ENCODE results near the gene NOTCH2NLA. TPM values are rescaled to one million over a fixed set of nuclear protein-coding genes. Genes with fewer than 3 reads are reported as not detected.
A peak's percentile ranks its signal among the peaks of the same experiment; 100 is the strongest.
"Not testable (repeated sequence)": the region's sequence is repeated elsewhere in the genome, so short reads cannot be mapped to it uniquely, and the experiment has no call there.

The NOTCH2NLA gene
- total and polyA plus RNA-seq, 2 experiments from 2014 or later = 20.5 to 28.7 TPM

DNA sequence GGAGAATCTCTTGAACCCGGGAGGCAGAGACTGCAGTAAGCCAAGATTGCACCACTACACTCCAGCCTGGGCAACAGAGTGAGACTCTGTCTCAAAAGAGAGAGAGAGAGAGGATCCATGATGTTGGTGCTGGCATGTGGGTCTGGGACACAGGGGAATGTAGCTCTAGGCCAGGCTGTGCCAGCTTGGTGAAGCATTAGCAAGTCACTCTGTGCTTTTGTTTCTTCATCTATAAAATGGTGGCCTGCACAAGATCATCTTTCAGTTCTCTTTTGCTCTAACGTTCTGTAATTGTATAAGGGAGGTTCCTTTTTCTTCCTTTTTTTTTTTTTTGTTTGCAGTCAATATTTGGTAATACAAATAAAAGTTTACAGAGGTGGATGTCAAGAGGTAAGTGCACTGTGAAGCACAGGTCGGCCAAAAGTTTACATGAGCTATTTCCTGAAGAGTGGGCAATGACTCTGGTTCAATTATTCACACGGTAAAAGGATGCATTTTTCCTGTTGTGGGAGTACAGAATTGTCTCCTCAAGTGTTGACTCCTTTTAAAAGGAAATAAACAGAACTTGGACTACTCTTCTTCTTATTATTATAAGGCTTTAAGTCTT is 24.5 kb upstream of the NOTCH2NLA start:
- H3K36me3 ChIP-seq; H3K4me1 ChIP-seq (ENCODE audit: low read depth); H3K27me3 ChIP-seq; H3K4me3 ChIP-seq; H3K27ac ChIP-seq; DNase-seq (ENCODE audit: low read depth in 1 of 2, low spot score in 1 of 2); H3K9me3 ChIP-seq (ENCODE audit: low read depth): not testable (repeated sequence)

DNA sequence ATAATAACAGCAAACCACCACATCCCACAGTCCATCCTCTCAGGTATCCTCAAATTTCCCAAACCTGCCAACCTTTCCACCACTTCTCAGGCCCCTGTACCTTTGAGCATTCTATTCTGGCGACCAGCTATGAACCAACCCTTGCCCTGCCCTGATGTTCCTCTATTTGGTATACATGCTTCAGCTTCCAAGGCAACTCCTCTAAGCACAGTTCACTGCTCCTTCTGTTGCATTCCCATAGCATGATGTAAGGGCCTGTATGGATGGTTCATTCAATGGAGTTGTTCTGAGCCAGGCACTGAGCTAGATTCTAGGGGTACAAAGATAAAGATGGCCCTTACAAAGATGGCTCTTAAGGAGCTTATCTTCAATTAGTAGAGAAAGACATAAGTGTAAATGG is 22.7 kb upstream of the NOTCH2NLA start:
- H3K9me3 ChIP-seq (ENCODE audit: low read depth); H3K36me3 ChIP-seq; H3K4me1 ChIP-seq (ENCODE audit: low read depth); H3K27ac ChIP-seq; H3K27me3 ChIP-seq; DNase-seq (ENCODE audit: low read depth in 1 of 2, low spot score in 1 of 2); H3K4me3 ChIP-seq: not testable (repeated sequence)

DNA sequence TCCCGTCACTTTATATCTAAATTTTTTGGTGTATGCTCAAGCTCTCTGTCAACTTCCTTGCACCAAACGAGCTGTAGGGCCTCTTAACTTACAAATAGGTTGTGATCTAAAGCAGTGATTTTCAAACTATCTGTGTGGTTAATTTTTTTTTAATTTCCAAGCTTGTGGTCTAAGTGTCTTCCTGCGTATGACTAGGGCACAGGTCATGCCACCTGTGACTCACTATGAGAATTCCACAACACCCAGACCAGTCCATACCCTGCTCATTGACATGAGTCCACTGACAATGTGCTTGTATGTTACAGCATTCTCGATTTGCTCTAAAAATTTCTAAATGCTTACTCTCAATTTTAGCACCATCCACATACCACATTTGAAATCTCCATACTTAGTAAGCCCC is 19.8 kb upstream of the NOTCH2NLA start:
- not testable (repeated sequence) for H3K4me3 ChIP-seq; H3K9me3 ChIP-seq (ENCODE audit: low read depth); H3K36me3 ChIP-seq; DNase-seq (ENCODE audit: low read depth in 1 of 2, low spot score in 1 of 2); H3K27me3 ChIP-seq; H3K4me1 ChIP-seq (ENCODE audit: low read depth); H3K27ac ChIP-seq

DNA sequence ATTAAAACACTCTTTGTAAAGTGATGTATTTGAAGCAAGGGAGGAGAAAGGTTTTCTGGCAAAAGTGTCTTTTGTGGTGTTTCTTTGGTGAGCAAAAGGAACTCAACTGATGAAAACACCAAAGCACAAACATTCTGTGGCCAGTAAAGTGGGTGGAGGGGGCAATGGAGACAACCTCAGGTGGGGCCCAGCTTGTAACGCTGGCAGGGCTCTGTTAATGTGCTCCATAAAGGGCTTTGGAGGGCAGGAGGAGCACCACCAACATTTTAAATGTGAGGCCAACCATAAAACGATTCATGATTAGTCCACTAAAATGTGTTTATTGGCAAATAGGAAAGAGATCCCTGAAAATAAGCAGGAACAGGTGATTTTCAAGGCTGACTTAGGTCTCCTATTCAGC is 7.8 kb upstream of the NOTCH2NLA start:
- H3K4me1 ChIP-seq (ENCODE audit: low read depth); H3K27ac ChIP-seq; DNase-seq (ENCODE audit: low read depth in 1 of 2, low spot score in 1 of 2); H3K9me3 ChIP-seq (ENCODE audit: low read depth); H3K36me3 ChIP-seq; H3K27me3 ChIP-seq; H3K4me3 ChIP-seq: not testable (repeated sequence)

DNA sequence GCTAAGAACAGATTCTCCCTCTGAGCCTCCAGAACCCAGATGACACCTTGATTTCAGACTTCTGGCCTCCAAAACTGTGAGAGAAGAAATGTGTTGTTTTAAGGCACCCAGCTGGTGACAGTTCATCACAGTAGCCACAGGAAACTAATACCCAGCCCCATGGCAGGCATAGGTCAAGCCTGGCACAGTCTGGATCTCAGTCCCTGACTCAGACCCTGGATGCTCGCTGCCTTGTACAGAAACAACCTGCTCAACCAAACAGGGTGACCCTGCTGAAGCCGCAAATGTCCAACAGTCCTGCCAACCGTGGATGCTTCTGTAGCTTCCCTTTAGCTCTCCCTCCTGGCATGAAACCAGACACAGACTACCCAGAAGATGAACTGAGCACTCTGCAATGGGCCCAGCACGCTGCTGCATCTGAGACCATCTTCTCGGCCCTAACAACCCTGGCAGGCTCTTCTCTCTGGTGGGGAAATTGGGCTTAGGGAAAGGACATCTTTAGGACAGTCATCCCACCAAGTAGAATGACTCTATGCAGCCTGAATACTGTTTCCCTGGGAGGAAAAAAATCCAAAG is 7.3 kb upstream of the NOTCH2NLA start:
- not testable (repeated sequence) for H3K4me1 ChIP-seq (ENCODE audit: low read depth); H3K36me3 ChIP-seq; H3K9me3 ChIP-seq (ENCODE audit: low read depth); H3K27ac ChIP-seq; H3K4me3 ChIP-seq; H3K27me3 ChIP-seq; DNase-seq (ENCODE audit: low read depth in 1 of 2, low spot score in 1 of 2)

DNA sequence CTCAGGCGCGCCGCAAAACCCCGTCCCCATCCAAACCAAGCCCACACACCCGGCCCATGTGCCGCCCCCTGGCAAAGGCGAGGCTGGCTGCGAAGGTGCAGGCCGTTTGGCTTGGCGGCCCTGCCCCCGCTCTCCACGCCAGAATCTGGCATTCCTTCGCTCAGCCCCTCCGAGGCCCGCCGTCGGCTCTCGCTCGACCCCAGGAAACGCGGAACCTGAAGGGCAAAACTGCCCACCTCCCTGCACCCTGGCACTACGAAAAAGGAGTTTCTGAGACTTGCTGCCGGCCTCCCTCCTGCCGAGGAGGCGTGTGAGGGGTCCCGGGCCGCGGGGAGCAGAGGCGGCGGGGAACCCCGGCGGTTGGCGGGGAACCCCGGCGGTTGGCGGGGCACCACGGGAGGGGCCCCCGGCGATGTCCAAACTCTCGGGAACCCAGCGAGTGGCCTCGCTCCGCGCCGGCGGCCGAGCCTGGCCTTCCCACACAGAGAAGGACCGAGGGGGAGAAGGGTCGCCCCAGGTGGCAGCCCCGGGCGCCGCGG is 608 bp downstream of the NOTCH2NLA start:
- DNase-seq (ENCODE audit: low read depth in 1 of 2, low spot score in 1 of 2); H3K4me1 ChIP-seq (ENCODE audit: low read depth); H3K27me3 ChIP-seq; H3K9me3 ChIP-seq (ENCODE audit: low read depth); H3K36me3 ChIP-seq: not testable (repeated sequence)
- peak overlapping the region; percentile 46 for H3K4me3 ChIP-seq
- peak overlapping the region; percentile 72 for H3K27ac ChIP-seq

DNA sequence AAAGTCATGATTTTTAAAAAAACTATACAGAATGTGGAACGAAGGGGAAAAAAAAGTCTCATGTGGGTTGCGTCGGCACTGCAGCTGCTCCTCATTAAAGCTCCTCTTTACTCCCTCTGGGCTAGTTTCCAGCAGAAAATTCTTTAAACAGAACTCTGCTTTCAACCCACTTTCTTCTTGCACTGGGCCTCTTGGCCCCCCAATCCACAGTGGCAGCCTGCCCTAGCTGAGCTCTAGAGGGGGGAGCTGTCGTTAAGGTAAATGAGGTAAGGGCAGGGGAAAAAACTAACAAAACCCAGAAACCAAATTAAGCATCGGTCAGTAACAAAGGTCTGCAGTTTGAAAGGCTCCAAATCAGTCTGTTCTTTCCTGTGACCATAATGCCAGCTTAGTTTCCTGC is 54.3 kb downstream of the NOTCH2NLA start:
- not testable (repeated sequence) for DNase-seq (ENCODE audit: low read depth in 1 of 2, low spot score in 1 of 2); H3K36me3 ChIP-seq; H3K27ac ChIP-seq

DNA sequence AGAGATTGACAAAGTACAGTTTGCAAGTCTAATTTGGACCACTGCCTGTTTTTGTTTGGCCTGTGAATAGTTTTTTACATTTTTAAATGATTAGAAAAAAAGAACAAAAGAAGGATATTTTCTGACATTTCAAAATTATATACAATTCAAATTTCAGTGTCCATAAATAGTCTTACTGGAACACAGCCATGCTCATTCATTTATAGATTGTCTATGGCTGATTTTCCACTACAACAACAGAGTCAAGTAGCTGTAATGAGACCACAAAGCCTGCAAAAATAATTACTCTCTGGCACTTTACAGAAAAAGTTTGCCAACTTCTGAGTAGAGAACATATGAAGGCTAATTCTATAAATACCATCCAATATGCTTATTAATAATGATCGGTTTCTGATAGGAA is 61.1 kb downstream of the NOTCH2NLA start:
- H3K36me3 ChIP-seq; DNase-seq (ENCODE audit: low read depth in 1 of 2, low spot score in 1 of 2); H3K27me3 ChIP-seq; H3K9me3 ChIP-seq (ENCODE audit: low read depth); H3K4me1 ChIP-seq (ENCODE audit: low read depth); H3K4me3 ChIP-seq; H3K27ac ChIP-seq: not testable (repeated sequence)

More for the DNA sequence above, 54.3 kb downstream of the NOTCH2NLA start:
- H3K27me3 ChIP-seq; H3K9me3 ChIP-seq (ENCODE audit: low read depth); H3K4me1 ChIP-seq (ENCODE audit: low read depth); H3K4me3 ChIP-seq: not testable (repeated sequence)

DNA sequence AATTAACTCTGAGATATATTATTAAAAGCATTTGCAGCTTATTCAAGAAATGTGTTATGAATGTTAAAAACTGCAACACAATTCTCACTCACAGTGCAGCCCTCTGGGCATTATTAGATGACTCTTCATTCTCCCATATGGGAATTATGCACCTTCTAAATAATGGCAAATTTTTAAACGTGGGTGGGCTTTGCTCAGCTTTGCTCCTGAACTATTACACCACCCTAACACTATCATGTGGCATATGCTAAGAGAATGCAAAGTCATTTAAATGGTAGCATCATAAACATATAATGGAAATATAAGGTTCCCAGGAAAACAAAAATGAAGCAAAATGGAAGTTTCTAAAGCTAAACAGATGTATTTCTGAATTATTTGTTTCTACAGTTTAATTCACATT is 61.5 kb downstream of the NOTCH2NLA start:
- not testable (repeated sequence) for H3K9me3 ChIP-seq (ENCODE audit: low read depth); H3K4me1 ChIP-seq (ENCODE audit: low read depth); H3K27ac ChIP-seq; DNase-seq (ENCODE audit: low read depth in 1 of 2, low spot score in 1 of 2); H3K27me3 ChIP-seq; H3K36me3 ChIP-seq; H3K4me3 ChIP-seq

DNA sequence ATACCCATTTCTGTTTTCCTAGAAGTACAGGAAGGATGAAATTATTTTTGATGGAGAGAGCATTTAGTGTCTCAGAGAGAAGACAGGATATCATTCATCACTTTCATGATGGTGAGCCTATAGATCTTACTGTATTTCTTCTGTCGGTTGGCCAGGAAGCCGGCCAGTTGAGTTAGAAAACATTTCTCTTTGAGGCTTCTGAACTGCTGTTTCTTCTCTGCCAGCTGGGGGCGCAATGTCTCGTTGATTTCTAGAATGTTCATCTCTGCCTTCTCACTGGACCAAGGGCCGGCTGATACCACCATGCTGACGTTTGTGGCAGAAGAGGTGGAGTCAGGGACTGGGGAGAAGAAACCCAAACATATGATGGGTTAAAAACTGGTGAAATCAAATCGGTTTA is 84.4 kb downstream of the NOTCH2NLA start, which contains the start of gene NBPF10:
Gene NBPF10 (minus strand): TSS at position 340 of the 400 bp plus-strand sequence. CDS start 35 bp downstream, at position 305.
- not testable (repeated sequence) for H3K9me3 ChIP-seq (ENCODE audit: low read depth); H3K27me3 ChIP-seq; H3K36me3 ChIP-seq; H3K4me3 ChIP-seq; H3K4me1 ChIP-seq (ENCODE audit: low read depth); DNase-seq (ENCODE audit: low read depth in 1 of 2, low spot score in 1 of 2); H3K27ac ChIP-seq

Other genes with a start within 250 kb of the NOTCH2NLA start
- 190 and 260 TPM in 2 replicates for gene TXNIP, start 232.4 kb downstream of the NOTCH2NLA start, total RNA-seq
- 172 and 303 TPM in 2 replicates for gene TXNIP, start 232.4 kb downstream of the NOTCH2NLA start, polyA plus RNA-seq
- 0.18 TPM in 1 of 2 replicates, not detected in the other for gene HJV, start 207.3 kb downstream of the NOTCH2NLA start, total RNA-seq
- gene HJV, start 207.3 kb downstream of the NOTCH2NLA start, polyA plus RNA-seq = not detected in 2 replicates
- 1.1 and 1.2 TPM in 2 replicates for gene NBPF10, start 84.2 kb downstream of the NOTCH2NLA start, total RNA-seq
- gene NBPF10, start 84.2 kb downstream of the NOTCH2NLA start, polyA plus RNA-seq = 0.86 and 0.87 TPM in 2 replicates